ENCODE measurements around the gene SETD6.
"Not testable (repeated sequence)": the region's sequence is repeated elsewhere in the genome, so short reads cannot be mapped to it uniquely, and the experiment has no call there.

The SETD6 gene, protein sequence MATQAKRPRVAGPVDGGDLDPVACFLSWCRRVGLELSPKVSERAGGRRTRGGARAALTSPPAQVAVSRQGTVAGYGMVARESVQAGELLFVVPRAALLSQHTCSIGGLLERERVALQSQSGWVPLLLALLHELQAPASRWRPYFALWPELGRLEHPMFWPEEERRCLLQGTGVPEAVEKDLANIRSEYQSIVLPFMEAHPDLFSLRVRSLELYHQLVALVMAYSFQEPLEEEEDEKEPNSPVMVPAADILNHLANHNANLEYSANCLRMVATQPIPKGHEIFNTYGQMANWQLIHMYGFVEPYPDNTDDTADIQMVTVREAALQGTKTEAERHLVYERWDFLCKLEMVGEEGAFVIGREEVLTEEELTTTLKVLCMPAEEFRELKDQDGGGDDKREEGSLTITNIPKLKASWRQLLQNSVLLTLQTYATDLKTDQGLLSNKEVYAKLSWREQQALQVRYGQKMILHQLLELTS

DNA sequence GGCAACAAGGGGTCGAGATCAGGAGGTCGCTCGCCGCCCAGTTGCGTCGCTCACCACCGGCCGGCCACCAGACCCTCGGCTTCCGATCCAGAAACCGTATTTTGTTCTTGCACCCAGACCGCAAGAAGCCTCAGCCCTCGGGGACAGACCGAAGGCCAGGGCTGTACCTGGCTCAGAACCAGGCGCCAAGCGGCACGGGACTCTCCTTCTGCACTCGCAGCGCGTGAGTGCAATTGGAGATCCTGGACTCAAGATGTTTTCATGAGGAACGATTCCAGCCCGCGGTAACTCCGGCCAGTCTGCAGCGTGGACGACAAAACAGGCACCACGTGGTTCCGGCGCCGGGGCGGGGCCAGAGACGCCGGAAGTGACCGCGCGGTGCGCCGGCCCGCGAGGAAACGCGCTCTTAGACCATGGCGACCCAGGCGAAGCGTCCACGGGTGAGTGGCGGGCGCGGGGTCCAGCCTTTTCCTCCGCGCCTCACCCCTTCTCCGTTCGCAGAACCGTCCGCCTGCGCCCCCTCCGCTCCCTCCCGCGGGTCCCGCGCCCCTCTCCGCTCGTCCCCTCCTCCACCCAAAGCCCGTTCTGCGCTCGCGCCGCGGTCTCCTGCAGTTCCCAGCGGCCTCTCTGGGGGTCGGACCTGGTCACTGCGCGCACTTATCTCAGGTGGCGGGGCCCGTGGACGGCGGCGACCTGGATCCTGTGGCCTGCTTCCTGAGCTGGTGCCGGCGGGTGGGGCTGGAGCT, at the start of gene SETD6:
SETD6 (plus strand) TSS at position 393 of the 746 bp plus-strand sequence; CDS start at position 414, 21 bp downstream.
- DNase-seq (ENCODE audit: low read depth, low spot score) = peak; percentile 60

DNA sequence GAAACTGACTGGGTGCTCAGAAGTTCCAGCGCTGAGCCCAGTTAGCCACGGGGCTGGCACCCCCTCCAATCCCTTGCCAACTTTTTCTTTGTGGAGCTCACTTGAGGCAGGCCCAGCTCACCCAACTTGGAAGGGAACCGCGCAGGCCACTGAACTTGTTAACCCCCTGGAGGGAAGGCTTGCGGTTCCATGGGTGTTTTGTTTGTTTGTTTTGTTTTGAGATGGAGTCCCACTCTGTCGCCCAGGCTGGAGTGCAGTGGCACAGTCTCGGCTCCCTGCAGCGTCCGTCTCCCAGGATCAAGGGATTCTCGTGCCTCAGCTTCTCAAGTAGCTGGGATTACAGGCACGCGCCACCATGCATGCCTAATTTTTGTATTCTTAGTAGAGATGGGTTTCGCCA, 49.5 kb upstream of the SETD6 start:
- DNase-seq (ENCODE audit: low read depth, low spot score) = no peak

DNA sequence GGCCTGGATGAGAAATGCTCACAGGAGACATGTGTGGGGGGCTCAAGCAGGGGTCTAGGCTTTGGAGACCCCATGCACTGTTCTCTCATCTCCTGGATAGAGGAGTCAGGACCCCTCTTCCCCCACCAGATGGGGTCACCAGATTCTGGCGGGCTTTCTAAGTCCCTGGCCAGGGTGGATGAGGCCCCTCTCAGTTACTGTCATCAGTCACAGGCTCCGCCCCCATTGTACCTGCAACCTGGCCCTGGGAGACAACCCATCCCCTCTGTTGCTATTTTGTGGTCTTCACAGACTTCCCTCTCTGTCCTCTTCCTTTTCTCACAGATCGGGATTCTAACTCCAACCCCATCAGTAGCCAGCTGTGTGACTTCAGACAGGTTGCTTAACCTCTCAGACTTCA, 48.9 kb upstream of the SETD6 start:
- DNase-seq (ENCODE audit: low read depth, low spot score) = no peak

DNA sequence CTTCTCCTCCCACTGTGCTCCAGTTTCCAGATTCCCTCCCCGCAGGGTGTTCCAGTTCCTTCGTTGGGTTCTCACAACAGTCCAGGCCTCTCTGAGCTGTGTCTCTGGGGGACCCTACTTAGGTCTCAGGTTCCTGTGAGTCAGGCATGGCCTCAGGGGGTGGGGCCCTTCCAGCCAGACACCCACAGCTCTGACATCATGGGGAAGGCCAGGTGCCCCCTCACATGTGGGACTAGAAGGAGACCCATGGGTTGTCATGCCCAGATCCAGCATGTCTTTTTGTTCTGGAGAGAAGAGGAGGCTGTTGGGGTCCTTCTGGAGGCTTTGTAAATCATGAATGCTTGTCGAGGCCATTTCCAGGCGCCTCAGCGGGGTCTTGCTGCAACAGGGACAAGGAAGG, 47.4 kb upstream of the SETD6 start:
- DNase-seq (ENCODE audit: low read depth, low spot score) = no peak

DNA sequence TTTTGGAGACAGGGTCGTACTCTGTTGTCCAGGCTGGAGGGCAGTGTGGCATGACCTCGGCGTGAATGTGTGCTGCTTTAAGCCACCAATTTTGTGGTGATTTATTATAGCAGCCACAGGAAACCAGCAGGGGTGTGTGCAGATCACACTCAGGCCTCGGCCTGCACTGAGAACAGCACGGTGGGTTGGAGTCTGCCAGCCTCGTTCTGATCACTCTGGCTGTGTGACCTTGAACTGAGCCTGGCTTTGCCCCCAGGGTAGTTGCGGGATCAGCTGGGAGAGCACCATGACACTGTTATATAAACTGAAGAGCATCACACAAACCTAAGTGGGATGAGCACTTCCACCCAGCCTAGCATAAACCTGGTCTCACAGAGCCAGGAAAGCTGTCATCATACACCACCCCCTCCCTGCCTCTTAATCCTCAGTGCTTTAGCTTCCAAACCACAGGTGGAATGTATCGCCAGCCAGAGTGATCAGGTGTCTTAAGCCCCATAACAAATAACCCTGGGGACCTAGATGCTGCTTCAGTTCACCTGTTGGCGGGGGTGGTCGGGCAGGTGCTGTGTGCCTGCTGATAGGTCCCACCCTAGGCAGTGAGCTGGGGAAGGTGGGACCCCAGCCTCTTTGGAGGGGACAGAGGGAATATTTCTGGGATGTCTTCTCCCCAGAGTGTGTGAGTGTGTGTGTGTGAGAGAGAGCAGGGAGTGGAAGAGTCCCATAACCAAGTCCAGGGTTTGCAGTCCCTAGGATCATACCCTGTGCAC, 43.9 kb upstream of the SETD6 start:
- no peak for DNase-seq (ENCODE audit: low read depth, low spot score)

DNA sequence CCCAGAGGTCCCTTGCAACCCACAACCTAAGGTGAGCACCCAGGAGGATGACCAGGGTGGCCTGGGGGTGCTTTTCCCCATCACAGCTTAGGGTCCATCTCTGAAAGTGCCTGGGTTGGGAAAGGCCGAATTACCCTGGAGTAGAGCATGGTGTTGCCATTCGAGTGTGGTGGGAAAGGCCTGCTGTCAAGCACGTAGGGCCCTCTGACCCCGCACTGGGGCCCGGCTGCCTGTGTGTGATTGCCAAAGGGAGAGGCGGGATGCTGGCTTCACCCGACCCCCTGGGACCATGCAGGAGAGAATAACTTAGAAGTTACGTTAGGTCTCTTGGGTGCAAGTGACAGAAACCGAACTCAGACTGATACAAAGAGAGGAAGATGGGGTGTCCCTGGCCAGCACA, 43.1 kb upstream of the SETD6 start:
- DNase-seq (ENCODE audit: low read depth, low spot score) = no peak

DNA sequence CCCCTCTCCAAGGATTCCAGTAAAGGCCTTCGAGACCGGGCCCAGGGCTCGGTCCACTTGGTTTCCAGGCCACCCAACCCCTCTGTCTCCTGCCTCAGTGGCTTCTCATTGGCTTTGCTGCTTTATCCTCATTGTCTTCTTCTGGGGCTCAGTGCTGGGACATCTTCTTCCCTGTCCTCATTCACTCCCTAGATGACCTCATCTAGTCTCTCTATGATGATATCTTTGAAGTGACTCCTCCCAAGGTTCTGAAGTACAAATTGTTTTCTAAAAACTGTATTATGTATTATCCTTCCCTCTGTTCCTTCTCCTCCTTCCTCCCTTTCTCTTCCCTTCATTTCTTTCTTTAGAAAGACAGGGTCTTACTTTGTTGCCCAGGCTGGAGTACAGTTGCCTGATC, 42.5 kb upstream of the SETD6 start:
- DNase-seq (ENCODE audit: low read depth, low spot score) = no peak

DNA sequence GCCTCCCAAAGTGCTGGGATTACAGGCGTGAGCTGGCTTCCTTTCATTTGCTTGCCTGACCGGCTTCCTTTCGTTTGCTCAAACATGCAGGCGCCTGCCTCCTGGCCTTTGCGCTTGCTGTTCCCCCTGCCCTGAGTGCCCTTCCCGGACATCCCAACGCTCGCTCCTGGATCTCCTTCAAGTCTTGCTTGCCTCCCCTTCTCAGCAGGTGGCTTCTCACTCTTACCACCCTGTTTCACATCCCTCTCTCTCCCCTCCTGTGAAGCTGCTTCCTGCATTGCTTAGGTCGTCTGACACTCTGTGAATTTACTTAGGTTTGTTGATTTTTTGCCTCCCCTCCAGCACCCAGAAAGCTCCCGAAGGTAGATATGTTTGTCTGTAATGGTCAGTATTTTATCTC, 41.0 kb upstream of the SETD6 start:
- no peak for DNase-seq (ENCODE audit: low read depth, low spot score)

DNA sequence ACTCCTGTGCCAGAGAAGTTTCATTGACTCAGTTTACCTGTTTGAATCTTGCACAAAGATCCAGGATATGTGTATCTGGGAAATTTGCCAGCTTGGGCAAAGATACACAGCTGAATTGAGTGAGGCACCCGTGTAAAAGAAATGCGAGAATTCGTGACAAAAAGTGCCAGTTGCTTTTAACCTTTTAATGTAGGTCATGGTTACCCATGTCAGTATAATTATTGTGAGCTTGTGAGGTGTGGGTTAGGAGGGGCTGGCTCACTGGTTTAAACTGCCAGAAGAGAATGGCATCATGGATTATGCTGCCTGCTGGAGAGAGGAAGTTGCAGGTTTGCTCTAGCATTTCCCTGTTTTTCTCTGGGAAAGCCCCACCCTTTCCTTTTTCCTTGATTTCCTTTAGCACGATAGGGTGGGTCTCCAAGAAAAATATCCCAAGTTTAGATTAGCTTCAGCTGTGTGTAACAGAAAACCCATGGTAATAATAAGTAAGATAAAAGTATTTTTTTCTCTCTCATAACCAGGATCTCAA, 40.2 kb upstream of the SETD6 start:
- DNase-seq (ENCODE audit: low read depth, low spot score) = no peak

DNA sequence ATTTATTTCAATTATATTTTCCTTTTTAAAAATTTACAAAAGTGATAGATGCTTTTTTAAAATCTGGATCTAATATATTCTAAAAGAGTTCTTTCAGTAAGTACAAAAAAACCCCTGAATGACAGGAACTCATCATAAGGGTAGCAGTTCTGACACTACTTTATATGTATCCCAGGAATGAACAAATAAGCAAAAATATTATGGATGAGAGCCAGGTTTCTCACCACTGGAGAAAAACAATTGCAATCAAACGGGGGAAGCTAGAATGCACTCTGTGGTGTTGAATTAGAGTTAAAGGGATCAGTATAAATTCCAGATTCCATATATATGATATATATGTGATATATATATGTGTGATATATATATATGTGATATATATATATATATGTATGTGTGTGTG, 38.5 kb upstream of the SETD6 start:
- no peak for DNase-seq (ENCODE audit: low read depth, low spot score)

DNA sequence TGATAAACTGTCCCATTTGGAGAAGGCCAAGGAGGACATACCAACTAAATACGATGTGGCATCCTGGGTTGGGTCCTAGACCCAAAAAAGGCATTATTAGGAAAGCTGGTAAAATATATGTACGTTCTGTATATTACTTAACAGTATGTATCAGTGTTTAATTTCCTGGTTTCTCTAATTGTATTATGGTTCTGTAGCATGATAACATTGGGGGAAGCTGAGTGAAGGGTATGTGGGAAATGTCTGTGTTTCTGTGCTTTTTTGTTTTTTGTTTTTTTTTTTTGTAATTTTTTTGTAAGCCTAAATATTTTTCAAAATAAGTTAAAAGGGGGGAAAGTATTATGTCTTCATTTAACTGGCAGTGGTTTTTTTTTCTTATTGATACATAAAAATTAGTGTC, 36.9 kb upstream of the SETD6 start:
- no peak for DNase-seq (ENCODE audit: low read depth, low spot score)

DNA sequence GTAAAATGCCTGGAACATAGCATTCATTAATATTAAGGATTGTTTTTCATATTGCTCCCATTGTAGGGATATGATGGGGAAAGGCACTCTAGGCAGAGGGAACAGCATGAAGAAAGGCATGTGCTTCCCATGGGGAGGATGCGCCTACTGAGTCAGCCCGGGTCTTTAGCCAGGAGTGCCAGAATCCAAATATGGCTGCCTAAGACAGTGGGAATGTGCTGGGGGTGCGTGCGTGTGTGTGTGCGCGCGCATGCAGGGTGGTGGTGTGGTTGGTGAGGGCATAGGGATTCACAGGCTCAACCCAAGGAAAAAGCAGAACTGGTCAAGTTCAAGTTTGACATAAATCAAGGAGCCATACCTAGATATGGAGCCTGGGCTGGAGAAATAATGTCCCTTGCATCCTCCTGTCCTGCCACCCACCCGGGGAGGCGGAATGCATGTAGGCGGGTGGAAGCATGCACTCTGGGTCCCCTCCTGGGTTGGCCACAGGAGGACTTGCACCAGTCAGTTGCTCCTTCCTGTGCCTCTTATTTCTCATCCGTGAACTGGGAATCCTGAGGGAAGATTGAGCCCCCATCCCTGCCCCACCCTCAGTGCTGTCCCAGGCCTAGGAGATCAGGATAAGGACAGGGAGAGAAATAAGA, 34.0 kb upstream of the SETD6 start:
- no peak for DNase-seq (ENCODE audit: low read depth, low spot score)

DNA sequence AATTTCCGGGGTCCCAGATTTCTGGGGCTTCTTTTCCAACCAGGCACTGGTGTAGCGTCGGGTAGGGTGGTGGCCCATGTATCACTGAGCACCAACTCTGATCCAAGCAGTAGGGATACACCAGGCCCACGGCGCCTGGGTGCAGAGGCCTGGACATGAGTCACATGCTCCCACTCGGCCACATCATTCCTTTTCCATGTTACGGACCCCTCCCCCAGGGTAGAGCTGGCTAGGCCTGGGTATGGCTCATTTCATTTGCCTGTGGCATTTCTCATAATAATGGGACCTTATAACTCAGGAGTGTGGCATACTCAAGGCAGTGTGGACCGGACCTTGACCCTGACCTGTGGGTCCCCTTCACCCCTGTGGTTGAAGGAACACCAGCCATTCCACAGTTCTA, 33.4 kb upstream of the SETD6 start:
- no peak for DNase-seq (ENCODE audit: low read depth, low spot score)

DNA sequence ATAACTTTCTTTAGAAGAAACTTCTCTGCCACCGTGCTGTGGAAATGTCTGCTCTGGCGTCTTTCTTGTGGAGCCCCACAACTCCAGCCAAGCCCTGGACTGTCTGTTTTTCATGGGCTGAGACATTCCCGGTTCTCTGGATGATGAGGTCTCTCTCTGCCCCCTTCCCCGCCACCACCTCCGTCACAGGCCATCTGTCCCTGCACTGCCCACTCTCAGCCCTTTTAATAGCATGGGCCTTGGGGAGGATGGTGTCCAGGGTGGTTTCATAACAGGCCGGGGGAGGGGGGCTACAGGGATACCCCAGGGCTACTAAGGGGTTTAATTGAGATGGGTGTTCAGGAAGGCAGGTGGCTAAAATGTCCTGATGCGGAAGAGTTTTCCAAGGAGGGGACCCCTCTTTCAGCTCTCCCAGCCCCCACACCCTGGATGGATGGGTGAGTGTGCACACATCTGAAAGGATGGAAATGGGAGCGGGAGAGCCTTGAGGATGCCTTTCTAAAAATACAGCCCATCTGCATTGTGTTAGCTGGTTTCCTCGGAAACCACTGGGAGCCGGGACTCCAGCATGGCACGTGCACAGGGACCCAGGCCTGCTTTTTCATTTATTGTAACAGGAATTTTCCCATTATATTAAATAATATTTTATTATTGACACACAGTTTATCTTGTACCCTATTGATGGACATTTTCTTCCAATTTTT, 30.0 kb upstream of the SETD6 start:
- no peak for DNase-seq (ENCODE audit: low read depth, low spot score)

DNA sequence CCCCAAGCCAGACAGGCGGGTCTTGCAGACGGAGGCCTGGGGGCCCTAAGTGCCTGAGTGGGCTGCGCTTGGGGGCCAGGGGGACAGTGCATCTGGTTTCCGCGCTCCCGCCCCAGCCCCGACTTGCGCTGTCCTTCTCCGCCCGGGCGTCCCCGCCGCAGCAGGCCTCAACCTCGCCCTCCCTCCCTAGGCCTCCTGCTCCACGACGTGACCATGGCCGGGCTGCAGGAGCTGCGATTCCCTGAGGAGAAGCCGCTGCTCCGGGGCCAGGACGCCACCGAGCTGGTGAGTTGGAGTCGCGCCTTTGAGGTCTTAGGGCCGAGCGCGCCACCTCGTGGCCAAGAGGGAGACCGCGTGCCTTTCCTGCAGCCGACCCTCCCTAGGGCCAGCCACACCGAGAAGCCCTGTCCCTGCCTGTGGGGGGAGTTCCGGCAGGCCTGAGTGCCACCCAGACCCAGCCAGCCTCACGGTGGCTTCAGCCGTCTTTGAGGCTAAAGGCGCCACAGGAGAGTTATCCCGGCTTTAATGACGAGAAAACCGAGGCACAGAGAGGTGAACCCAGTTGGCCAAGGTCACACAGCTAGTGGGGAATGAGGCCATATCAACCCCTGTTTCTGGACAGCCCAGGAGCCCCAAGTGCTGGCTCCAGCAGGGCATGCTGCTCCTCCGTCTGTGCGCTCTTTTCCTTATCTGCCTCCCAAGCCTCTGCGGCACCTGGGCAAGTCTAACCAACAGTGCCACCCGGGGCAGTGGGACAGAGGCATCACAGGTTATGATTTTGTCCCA, 27.6 kb upstream of the SETD6 start:
- DNase-seq (ENCODE audit: low read depth, low spot score) = peak; percentile 32

DNA sequence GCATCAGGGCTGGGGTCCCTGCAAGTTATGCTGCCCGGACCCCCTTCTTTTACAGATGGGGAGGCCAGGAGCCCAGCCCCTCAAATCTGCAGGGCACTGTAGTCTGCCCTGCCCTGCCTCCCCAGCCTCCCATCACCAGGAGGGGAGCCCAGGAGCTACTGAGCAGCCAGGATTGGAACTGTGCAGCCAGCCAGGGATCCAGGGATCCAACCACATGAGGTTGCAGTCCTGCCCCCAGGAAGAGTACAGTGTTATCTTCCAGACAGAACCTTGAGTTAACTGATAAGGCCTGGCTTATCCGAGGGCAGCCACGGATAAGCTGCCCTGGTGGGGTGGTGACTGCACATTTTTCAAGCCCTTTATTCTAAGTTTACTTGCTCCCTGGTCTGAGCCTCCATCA, 26.8 kb upstream of the SETD6 start:
- DNase-seq (ENCODE audit: low read depth, low spot score) = no peak

DNA sequence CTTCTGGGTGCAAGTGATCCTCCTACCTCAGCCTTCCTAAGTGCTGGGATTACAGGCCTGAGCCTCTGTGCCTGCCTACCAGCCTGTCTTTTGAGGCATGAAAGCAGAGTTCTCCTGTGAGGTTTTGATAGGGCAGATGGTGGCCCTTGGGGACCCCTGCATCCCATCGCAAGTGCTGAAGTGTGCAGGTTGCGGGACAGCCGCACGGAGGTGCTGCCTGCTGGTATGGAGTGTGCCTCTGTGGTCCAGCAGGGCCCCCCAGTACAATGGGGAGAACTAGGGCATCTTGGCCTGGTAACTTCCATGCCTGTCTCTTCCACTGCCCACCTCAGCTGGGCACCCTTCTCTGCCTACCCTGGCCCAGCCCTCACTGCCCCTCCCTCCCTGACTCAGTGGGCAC, 25.3 kb upstream of the SETD6 start:
- DNase-seq (ENCODE audit: low read depth, low spot score) = no peak

DNA sequence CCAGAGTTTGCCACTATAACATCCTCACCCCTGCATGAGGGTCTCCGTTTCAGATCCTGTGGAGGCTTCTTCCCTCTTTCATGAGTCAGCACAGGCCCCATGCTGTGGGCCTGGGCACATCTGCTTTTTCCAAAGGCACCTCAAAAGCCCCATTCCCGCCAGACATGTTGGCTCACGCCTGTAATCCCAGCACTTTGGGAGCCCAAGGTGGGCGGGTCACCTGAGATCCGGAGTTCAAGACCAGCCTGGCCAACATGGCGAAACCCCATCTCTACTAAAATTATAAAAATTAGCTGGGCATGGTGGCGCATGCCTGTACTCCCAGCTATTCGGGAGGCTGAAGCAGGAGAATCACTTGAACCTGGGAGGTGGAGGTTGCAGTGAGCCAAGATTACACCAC, 24.8 kb upstream of the SETD6 start:
- not testable (repeated sequence) for DNase-seq (ENCODE audit: low read depth, low spot score)

DNA sequence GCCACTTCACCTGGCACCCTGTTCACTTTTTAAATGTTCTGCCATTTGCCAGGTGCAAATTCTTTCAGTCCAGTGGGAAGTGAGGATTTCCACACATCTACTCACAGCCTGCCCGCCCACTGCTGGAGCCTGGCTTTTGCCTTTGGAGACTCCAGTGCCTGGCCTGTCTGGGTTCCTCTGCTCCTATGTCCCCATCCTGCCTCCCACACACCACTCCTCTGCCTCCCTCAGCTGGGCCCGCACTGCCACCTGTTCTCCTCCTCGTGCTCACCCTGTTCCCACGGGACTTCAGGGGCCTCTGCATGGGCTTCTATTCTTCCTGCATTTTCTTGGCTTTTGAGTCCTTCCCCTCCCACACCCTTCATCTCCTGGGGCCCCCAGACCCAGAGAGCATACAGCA, 23.3 kb upstream of the SETD6 start:
- DNase-seq (ENCODE audit: low read depth, low spot score) = no peak

DNA sequence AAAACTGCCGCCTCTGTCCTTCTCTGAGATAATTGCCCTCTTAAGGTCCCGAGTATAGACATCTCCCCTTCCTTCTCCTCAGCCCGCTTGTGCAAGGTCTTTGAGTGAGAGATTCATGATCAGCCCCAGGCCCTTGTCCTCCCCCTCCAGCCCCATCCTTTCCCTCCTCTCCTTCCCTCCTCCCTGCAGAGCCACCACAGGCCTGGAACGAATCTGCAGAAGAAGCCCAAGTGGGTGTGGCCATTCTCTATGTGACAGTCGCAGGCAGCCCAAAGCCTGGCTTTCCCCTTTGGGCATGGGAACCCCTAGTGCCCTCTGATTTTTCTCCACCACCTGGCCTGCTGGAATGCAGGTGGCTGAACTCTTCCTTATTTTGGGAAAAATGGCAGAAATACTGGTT, 22.6 kb upstream of the SETD6 start:
- DNase-seq (ENCODE audit: low read depth, low spot score) = no peak

All from smooth muscle cell of the brain vasculature (primary cell).